ENCODE results near the gene OR10D3.
A peak's percentile ranks its signal among the peaks of the same experiment; 100 is the strongest.
"Not testable (repeated sequence)": the region's sequence is repeated elsewhere in the genome, so short reads cannot be mapped to it uniquely, and the experiment has no call there.

Gene OR10D3

DNA sequence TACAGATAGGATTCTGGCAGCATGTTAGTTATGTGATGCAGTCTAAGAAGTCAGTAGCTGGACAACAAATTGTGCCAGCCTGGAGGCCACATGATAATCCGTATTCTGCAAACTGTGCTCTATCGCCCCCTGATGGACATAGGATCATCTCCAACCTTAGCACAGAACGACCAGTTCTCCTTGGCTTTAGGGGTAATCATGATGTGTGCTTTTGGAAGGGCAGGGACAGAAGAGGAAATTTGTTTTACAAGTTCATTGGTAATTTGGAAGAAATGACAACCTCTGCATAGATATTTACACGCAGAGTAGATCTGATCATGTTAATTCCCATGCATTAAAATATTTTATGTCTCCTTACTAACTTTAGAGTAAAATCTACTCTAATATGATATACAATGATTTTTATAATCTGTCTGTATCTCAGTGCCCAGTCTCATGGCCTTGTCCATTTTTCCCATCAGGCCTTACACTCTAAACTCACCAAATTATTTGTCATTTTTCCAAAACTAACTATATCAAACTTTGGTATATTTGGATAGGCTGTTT is 12.1 kb downstream of the OR10D3 start:
- peak; percentile 50 for DNase-seq

DNA sequence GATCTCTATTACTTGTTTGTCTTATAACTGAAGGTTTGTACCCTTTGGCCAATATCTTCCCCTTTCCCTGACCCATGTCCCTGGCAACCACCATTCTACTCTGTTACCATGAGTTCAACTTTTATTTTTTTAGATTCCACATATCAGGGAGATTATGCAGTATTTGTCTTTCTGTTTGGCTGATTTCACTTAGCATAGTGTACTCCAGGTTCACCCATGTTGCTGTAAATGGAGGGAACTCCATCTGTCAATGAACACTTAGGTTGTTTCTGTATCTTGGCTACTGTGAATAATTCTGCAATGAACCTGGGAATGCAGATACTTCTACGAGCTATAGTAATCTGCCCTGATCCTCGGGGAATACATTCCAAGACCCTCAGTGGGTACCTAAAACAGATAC is 14.9 kb downstream of the OR10D3 start:
- no peak for DNase-seq

DNA sequence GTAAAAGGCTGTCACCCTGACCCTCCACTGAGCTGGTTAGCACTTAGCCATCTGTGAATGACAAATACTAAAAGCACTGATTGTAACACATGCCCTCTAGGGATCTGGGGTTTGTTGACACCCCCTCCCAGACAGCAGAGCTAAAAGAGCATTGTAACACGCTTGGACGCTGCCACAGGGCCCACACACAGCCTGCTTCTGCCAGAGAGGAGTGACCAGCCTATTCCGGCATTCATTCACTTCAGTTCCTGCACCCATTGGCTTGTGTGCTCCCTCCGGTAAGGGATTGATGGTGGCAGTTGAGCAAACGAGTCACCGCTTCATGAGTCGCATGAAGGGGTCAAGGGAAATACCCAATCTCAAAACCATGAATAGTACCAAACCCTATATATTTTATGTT is 15.8 kb downstream of the OR10D3 start:
- DNase-seq, result no peak

DNA sequence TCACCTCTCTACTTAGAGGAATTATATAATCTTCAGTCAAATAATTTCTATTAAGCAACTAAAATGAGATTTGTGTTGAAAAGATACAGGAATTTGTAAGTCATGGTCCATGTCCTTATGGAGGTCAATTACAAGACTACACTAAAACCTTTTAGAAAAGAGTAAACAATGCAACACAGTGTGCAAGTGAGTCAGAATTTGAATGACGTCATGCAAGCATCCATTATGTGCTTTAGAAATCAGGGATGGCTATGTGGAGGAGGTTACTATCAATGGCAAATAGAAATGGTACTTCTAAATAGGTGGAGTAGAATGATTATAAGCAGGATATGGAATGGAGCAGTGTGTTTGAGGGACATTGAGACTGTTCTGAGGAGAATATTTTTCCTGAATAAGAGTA is 16.6 kb downstream of the OR10D3 start:
- DNase-seq, result no peak

DNA sequence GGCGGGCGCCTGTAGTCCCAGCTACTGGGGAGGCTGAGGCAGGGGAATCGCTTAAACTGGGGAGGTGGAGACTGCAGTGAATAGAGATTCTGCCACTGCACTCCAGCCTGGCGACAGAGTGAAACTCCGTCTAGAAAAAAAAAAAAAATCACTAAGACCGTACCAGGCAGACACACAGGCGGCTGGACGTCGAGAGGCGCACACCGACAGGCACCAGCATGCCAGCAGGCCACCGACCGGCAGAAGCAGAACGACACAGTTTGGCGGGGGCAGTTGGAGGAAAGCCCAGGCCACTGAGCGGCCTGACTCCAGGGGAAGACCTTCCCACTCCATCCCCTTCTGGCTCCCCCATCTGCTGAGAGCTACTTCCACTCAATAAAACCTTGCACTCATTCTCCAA is 17.5 kb downstream of the OR10D3 start:
- no peak for DNase-seq

DNA sequence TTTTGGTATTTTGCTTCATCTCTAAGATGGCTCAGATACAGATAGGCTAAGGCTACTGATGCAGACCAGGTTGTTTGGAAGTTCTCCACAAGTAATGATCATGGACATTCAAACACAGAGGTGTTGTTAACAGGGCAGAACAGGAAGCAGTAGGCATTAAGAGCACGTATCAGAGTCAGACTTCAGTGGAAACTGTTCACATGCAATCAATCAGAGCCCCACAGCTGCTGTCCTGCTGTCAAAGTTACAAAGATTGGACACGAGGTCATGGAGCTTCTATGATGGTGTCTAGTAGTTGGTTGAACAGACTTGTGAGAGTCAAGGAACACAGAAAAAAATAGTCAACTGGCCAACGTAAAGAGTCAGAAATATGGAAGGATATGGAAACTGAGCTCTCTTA is 19.8 kb downstream of the OR10D3 start:
- DNase-seq, result no peak

DNA sequence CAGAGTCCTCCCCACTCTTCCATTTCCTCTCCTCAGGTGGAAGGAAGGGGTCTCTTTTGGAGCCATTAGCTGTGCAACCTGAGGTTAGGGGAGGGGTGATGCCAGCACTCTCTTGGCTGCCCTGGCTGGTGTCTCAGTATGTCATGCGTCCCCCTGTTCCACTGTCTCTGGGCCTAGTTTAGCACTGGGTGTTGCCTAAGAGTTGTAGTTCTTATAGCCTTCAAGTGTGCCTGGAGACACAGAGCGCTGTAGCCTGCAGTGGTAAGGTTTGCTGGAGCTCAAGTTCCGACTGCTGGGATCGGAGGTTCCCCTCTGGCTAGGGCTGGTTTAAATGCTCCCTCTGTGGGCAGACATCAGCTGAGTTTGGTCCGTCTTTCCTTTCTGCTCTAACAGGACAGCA is 20.9 kb downstream of the OR10D3 start:
- no peak for DNase-seq

DNA sequence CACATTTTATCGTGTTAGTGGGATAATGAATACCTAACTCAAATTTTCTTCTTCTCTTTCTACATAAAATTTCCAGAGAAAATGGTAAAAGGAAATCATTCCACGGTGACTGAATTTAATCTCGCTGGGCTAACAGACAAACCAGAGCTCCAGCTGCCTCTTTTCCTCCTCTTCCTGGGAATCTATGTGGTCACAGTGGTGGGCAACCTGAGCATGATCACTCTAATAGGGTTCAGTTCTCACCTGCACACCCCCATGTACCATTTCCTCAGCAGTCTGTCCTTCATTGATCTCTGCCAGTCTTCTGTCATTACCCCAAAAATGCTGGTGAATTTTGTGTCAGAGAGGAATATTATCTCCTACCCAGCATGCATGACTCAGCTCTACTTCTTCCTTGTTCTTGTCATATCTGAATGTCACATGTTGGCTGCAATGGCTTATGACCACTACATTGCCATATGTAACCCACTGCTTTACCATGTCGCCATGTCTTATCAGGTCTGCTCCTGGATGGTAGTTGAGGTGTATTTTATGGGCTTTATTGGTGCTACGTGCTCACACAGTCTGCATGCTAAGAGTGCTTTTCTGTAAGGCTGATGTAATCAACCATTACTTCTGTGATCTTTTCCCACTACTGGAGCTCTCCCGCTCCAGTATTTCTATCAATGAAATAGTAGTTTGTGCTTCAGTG is 24.1 kb downstream of the OR10D3 start:
- no peak for DNase-seq

DNA sequence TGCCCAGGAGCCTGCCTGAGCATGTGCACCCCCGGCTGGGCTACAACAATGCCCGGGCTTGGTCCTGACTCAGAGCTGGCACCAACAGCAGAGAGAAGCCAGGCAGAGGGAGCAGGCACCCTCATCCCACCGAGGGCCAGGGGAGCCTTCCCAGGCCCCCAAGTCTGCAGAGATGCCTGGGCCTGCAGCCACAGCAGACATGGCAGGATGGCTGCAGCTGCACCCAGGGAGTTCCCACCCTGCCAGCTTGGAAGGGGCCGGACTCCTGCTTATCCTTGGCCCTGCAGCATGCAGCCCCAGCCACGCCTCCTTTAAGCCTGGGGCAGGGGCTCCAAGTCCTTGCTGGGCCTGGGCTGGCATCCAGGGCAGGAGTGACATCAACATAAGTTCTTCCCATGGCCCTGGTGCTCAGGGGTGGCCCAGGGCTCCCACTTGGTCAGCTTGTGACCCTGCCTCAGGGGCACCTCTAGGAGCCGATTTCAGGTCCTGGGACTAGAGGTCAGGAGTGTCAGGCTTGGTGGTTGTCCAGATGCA is 26.7 kb downstream of the OR10D3 start:
- DNase-seq, result no peak

DNA sequence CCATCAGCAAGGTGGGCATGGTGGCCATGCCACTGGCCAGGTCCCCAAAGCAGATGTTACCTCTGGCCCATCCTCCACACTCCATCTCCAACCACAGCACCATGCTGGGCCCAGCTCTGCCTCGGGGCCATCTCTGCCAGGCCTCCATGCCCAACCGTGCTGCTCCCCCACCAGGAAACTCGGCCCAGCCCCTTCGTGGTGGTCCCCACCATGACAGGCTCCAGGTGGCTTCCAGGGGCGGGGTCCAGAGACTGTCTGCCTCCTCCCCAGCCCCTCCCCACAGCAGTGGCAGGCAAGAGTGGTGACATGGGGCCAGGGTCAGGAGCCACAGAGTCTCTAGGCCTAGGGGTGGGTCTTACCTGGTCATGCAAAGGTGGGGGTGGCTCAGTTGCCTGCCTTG is 27.3 kb downstream of the OR10D3 start:
- no peak for DNase-seq

DNA sequence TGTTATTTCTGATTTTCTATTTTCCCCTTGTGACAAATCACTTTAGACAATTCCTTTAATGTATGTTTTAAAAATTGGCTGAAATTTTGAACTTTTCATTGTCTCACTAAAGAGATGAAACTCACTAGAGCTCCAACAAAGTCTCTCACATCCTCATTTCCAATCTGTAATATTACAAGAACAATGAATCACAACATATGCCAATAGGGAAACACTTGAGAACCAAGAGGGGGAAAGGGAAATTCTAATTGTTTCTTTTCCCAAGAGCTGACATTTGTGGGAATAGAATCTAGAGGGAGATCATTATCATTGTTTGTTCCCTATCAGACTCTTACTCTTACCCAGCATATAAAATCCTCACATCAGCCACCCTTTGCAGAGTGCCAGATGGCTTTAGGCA is 28.2 kb downstream of the OR10D3 start:
- no peak for DNase-seq

DNA sequence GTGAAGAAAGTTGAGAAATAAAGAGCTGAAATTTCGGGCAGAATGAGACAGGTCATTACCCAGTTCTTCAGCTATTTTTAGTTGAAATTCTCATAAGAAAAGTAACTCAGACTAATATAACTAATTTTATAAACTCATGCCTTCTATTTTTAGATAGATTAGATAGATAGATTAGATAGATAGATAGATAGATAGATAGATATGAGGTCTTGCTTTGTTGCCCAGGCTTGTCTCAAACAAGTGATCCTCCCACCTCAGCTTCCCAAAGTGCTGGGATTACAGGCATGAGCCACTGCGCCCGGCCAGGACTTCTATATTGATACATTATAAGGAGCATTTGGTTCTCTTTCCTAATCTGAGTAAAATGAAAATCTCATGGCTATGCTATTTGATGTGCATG is 30.9 kb downstream of the OR10D3 start:
- no peak for DNase-seq

DNA sequence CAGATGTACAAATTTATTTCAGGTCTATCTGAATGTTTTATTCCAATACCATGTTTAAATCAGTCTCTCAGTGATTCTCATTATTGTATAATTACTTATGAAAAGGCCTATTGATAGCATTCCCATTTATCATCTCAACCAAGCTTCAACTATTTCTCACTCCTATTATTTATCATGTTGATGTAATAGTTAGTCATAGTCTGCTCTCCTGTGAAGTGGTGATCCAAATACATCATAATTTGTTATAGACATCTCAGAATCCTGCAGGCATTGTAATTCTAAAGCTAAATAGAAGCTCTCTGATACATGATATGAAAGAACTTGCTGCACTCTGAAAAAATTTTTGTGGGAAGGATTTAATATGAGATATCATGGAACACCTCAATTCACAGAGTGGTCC is 36.0 kb downstream of the OR10D3 start:
- DNase-seq, result no peak

DNA sequence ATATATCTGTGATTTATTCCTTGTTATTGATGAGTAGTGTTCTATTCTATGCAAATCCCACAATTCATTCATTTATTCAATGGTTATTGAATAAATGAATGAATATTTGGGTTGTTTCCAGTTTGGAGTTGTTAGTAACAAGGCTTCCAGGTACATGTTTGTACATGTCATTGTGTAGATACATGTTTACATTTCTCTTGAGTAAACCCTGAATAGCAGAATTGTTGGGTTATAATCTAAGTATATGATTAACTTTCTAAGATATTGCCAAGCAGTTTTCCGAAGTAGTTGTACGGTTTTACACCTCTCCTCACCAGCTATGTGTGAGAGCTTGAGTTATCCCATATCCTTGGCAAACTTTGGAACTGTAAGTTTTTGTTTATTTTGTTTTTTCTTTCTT is 39.3 kb downstream of the OR10D3 start:
- DNase-seq, result no peak

DNA sequence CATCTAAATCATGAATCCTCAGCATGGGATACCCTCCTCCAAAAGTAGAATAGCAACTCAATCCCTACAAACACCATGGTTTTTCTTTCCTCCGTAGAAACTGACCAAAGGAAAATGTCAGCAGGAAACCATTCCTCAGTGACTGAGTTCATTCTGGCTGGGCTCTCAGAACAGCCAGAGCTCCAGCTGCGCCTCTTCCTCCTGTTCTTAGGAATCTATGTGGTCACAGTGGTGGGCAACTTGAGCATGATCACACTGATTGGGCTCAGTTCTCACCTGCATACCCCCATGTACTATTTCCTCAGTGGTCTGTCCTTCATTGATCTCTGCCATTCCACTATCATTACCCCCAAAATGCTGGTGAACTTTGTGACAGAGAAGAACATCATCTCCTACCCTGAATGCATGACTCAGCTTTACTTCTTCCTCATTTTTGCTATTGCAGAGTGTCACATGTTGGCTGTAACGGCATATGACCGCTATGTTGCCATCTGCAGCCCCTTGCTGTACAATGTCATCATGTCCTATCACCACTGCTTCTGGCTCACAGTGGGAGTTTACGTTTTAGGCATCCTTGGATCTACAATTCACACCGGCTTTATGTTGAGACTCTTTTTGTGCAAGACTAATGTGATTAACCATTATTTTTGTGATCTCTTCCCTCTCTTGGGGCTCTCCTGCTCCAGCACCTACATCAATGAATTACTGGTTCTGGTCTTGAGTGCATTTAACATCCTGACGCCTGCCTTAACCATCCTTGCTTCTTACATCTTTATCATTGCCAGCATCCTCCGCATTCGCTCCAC is 41.7 kb downstream of the OR10D3 start:
- DNase-seq, result not testable (repeated sequence)

DNA sequence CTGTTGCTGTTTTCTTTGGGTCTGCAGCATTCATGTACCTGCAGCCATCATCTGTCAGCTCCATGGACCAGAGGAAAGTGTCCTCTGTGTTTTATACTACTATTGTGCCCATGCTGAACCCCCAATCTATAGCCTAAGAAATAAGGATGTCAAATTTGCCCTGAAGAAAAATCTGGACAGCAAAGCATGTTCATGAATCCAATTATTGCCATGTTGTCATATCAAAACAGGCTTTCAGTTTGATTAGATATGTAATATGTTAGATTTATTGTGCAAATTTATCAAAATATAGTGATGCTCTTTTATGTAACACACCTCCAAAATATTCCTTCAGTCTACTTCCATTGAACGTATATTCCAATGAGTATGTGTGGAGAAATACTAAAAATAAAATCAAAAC is 42.3 kb downstream of the OR10D3 start:
- no peak for DNase-seq

DNA sequence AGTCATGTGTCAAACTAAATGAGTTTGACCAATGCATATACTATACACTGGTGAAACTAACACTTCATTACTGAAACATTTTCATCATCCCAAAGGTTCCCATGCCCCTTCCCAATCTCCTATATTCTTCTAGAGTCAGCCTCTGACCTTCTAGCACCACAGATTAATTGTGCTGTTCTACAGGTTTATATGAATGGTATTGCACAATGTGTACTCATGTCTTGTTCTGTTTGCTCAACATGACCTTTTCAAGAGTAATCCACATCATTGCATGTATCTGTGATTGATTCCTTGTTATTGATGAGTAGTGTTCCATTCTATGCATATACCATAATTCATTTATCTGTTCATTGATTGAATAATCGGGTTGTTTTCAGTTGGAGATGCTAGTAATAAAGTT is 50.2 kb downstream of the OR10D3 start:
- DNase-seq, result no peak
